ENCODE data around the gene MYO5B.

The MYO5B gene

DNA sequence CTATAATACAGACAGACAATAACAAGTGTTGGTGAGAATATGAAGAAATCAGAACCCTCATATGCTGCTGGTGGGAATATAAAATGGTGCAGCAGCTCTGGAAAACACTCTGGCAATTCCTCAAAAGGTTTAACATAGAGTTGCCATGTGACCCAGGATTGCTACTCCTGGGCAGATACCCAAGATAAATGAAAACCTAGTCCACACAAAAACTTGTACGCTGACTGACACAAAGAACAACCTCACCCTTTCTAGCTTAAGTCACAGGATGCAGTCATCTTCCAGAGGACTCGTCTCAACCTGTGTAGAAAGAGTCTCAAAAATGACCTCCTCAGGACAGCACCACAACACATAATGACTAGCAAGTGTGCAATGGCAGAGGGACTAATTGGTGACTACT lies 310.0 kb downstream of the MYO5B start:
- H3K36me3 ChIP-seq (ENCODE audit: control insufficient read depth, insufficient read depth, low read length): no peaks in the 10 kb centered on the region
- peaks cover 4% of the 10 kb centered on the region for H3K4me1 ChIP-seq (ENCODE audit: control insufficient read depth, insufficient read depth, low read length)
- H3K9me3 ChIP-seq (ENCODE audit: control insufficient read depth, insufficient read depth, low read depth, low read length): no peaks in the 10 kb centered on the region
- no peak overlapping the region for H3K4me3 ChIP-seq (ENCODE audit: low read depth, low read length)
- H3K27me3 ChIP-seq (ENCODE audit: control insufficient read depth, insufficient read depth, low read length): no peaks in the 10 kb centered on the region
- H3K9ac ChIP-seq (ENCODE audit: low read length): no peak overlapping the region
- no peak overlapping the region for H3K27ac ChIP-seq (ENCODE audit: low read depth, low read length)

DNA sequence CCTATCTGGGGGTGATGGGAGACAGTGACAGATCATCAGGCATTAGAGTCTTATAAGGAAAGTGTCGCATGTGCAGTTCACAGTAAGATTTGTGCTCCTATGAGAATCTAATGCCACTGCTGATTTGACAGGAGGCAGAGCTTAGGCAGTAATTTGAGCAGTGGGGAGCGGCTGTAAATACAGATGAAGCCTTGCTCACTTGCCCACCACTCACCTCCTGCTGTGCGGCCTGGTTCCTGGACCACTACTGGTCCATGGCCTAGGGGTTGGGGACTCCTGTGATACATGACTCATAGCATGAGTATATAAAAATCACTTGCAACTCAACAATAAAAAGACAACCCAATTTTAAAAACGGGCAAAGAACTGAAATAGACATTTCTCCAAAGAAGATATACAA lies 310.5 kb downstream of the MYO5B start:
- Histone ChIP-seq H3K27ac (ENCODE audit: low read depth, low read length) (no peak overlapping the region), H3K4me1 (ENCODE audit: control insufficient read depth, insufficient read depth, low read length) (no peaks in the 10 kb centered on the region), H3K9ac (ENCODE audit: low read length) (no peak overlapping the region), H3K9me3 (ENCODE audit: control insufficient read depth, insufficient read depth, low read depth, low read length) (no peaks in the 10 kb centered on the region), H3K4me3 (ENCODE audit: low read depth, low read length) (no peak overlapping the region), H3K27me3 (ENCODE audit: control insufficient read depth, insufficient read depth, low read length) (no peaks in the 10 kb centered on the region), H3K36me3 (ENCODE audit: control insufficient read depth, insufficient read depth, low read length) (no peaks in the 10 kb centered on the region)

DNA sequence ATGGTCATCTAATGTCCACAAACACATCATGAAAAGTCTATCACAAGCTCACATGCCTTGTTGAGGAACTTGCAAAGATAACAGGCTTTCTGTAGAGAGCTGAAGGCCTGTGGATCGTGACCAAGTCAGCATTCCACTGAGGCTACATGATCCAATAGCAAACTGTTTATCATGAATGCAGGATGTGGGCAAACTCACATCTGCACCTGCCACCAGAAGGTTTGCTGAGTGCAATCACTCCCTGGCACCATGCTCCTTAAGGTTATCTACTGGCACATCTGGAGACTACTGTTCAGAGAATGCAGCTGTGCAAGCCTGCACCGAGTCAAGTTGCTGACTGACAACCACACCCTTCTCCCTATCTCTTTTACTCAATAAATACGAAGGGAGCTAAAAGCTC lies 314.3 kb downstream of the MYO5B start:
- Histone ChIP-seq H3K4me1 (ENCODE audit: control insufficient read depth, insufficient read depth, low read length) (no peaks in the 10 kb centered on the region), H3K9ac (ENCODE audit: low read length) (no peak overlapping the region), H3K9me3 (ENCODE audit: control insufficient read depth, insufficient read depth, low read depth, low read length) (no peaks in the 10 kb centered on the region), H3K36me3 (ENCODE audit: control insufficient read depth, insufficient read depth, low read length) (no peaks in the 10 kb centered on the region), H3K27me3 (ENCODE audit: control insufficient read depth, insufficient read depth, low read length) (no peaks in the 10 kb centered on the region), H3K4me3 (ENCODE audit: low read depth, low read length) (no peak overlapping the region), H3K27ac (ENCODE audit: low read depth, low read length) (no peak overlapping the region)

DNA sequence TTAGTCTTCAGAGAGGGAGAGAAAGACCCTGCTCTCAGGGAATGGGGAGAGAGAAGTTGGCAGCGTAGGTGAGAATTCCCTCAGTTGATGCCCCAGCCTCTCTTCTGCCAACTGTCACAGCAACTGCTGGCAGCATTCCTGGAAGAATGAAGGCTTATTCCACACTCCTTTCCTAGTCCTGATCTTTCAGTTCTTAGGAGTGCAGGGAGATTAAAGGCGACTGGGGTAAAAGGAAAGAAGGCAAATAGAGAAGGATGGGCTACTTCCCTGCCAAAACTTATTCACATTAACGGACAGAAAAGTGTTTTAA lies 315.7 kb downstream of the MYO5B start:
- Histone ChIP-seq H3K4me1 (ENCODE audit: control insufficient read depth, insufficient read depth, low read length) (no peaks in the 10 kb centered on the region; the same call in 1 of the 2 replicates), H3K27me3 (ENCODE audit: control insufficient read depth, insufficient read depth, low read length) (no peaks in the 10 kb centered on the region), H3K9me3 (ENCODE audit: control insufficient read depth, insufficient read depth, low read depth, low read length) (no peaks in the 10 kb centered on the region), H3K4me3 (ENCODE audit: low read depth, low read length) (no peak overlapping the region), H3K27ac (ENCODE audit: low read depth, low read length) (no peak overlapping the region), H3K9ac (ENCODE audit: low read length) (no peak overlapping the region), H3K36me3 (ENCODE audit: control insufficient read depth, insufficient read depth, low read length) (no peaks in the 10 kb centered on the region)

DNA sequence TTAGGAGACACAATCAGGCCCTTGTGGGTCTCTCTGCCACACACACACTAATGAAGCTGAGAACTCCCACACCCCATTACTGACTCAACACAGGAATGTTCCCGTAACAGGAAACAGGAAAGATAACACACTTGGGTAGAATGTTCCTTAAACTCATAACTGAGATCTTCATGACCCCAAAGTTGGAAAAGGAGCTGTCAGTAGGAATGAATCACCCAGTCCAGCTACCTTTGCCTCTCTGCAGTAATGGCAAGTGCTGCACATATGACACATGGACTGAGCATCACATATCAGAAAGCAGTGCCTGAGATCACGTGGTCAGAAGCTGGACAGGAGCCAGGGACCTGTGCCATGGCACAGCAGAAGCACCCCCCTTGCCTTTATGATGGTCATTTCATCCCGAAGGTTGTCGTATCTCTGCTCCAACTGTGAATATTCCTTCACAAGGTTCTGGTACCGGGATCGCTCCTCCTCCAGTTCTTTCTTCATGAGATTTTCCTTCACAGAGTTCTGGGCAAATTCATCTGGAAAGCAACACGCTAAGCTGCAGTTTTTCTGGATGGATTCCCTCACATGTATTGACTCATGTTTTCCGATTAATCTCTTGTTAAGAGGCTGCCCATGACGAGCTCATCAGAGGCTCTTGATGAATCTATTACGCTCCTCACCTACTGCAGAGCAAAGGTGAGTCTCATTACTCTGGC lies 316.2 kb downstream of the MYO5B start:
- H3K4me1 ChIP-seq (ENCODE audit: control insufficient read depth, insufficient read depth, low read length): no peaks in the 10 kb centered on the region; the same call in 1 of the 2 replicates
- H3K27me3 ChIP-seq (ENCODE audit: control insufficient read depth, insufficient read depth, low read length): no peaks in the 10 kb centered on the region
- no peaks in the 10 kb centered on the region for H3K36me3 ChIP-seq (ENCODE audit: control insufficient read depth, insufficient read depth, low read length)
- no peak overlapping the region for H3K4me3 ChIP-seq (ENCODE audit: low read depth, low read length)
- H3K9ac ChIP-seq (ENCODE audit: low read length): no peak overlapping the region
- H3K9me3 ChIP-seq (ENCODE audit: control insufficient read depth, insufficient read depth, low read depth, low read length): no peaks in the 10 kb centered on the region
- H3K27ac ChIP-seq (ENCODE audit: low read depth, low read length): no peak overlapping the region

DNA sequence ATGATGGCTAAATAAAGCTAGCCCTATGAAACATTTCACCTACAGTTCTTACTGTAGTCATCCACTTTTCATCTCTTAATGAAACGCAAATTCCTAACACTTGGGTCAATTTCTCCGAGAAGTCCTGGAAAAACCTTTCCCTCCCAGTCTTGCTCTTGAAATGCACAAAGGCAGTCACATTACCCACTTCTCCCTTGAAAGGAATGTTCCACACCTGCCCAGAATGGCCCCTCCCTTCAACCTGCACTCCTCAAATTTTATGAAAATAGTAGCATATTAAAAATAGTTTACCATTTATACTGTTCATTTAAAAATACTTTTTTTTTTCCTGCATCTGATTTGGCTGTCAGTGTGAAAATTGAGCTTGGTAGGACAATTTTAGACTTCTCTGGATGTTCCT lies 316.9 kb downstream of the MYO5B start:
- H3K36me3 ChIP-seq (ENCODE audit: control insufficient read depth, insufficient read depth, low read length): no peaks in the 10 kb centered on the region
- no peak overlapping the region for H3K9ac ChIP-seq (ENCODE audit: low read length)
- no peaks in the 10 kb centered on the region for H3K9me3 ChIP-seq (ENCODE audit: control insufficient read depth, insufficient read depth, low read depth, low read length)
- no peak overlapping the region for H3K4me3 ChIP-seq (ENCODE audit: low read depth, low read length)
- H3K27me3 ChIP-seq (ENCODE audit: control insufficient read depth, insufficient read depth, low read length): no peaks in the 10 kb centered on the region
- H3K27ac ChIP-seq (ENCODE audit: low read depth, low read length): no peak overlapping the region
- H3K4me1 ChIP-seq (ENCODE audit: control insufficient read depth, insufficient read depth, low read length): no peaks in the 10 kb centered on the region; the same call in 1 of the 2 replicates

DNA sequence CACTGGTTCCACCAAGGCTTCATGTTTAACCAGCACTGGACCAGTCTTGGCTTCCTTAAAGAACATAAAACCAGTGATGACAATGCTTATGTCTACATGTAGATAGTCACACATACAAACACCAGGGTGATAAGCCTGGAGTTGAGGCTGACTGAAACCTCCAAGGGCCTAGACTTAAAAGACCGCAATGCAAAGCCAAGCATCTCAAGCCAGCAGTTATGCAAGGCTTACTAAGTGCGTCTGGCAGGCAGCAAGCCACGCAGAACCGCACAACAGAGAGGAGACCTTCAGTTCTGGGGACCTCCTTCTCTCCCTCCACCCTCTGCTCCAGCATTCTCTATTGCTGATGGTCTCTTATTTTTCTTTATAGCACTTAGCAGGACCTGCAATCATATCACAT lies 318.4 kb downstream of the MYO5B start:
- Histone ChIP-seq H3K36me3 (ENCODE audit: control insufficient read depth, insufficient read depth, low read length) (no peaks in the 10 kb centered on the region), H3K27ac (ENCODE audit: low read depth, low read length) (no peak overlapping the region)

DNA sequence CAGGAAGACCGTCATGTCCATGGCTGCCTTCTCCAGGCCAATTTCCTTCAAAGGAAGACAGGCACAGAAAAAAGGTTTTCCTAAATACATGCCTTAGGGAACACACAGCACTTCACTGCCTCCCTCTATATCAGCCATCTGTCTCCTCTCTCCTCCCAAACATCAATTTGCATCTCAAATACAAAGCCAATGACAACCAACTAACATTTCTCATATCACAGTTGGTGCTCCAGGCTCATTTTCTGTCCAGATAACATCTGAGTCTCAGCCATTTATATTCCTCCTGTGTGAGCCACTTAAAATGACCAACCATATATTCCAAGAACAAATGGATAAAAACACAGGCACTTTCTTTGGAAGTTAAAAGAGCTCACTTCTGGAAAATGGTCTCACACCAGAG lies 319.2 kb downstream of the MYO5B start:
- H3K4me1 ChIP-seq (ENCODE audit: control insufficient read depth, insufficient read depth, low read length): no peaks in the 10 kb centered on the region; the same call in 1 of the 2 replicates
- H3K4me3 ChIP-seq (ENCODE audit: low read depth, low read length): no peak overlapping the region
- H3K9ac ChIP-seq (ENCODE audit: low read length): no peak overlapping the region
- H3K27me3 ChIP-seq (ENCODE audit: control insufficient read depth, insufficient read depth, low read length): no peaks in the 10 kb centered on the region
- no peak overlapping the region for H3K27ac ChIP-seq (ENCODE audit: low read depth, low read length)
- no peaks in the 10 kb centered on the region for H3K9me3 ChIP-seq (ENCODE audit: control insufficient read depth, insufficient read depth, low read depth, low read length)
- no peaks in the 10 kb centered on the region for H3K36me3 ChIP-seq (ENCODE audit: control insufficient read depth, insufficient read depth, low read length)

More for the DNA sequence above, 318.4 kb downstream of the MYO5B start:
- Histone ChIP-seq H3K9me3 (ENCODE audit: control insufficient read depth, insufficient read depth, low read depth, low read length) (no peaks in the 10 kb centered on the region), H3K27me3 (ENCODE audit: control insufficient read depth, insufficient read depth, low read length) (no peaks in the 10 kb centered on the region), H3K9ac (ENCODE audit: low read length) (no peak overlapping the region), H3K4me3 (ENCODE audit: low read depth, low read length) (no peak overlapping the region), H3K4me1 (ENCODE audit: control insufficient read depth, insufficient read depth, low read length) (no peaks in the 10 kb centered on the region; the same call in 1 of the 2 replicates)

DNA sequence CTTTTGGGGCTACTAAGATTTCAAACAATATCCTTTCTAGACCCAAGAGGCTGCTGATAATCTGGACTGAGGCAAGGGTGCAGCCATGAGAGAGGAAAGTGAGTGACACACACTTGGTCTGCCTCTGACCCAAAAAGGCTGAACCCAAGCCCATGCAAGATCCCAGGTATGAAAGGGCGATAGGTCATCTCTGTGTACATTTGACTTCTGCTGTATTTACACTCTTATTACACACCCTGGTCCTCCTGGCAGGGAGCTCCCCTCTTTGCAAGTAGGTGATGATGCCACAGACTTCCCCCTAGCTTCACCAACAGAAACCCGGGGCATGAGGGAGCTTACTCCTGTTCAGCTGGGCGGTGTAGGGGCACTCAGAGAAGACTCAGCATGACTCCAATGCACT lies 319.8 kb downstream of the MYO5B start:
- Histone ChIP-seq H3K27ac (ENCODE audit: low read depth, low read length) (no peak overlapping the region), H3K36me3 (ENCODE audit: control insufficient read depth, insufficient read depth, low read length) (no peaks in the 10 kb centered on the region), H3K4me1 (ENCODE audit: control insufficient read depth, insufficient read depth, low read length) (no peaks in the 10 kb centered on the region; the same call in 1 of the 2 replicates), H3K9me3 (ENCODE audit: control insufficient read depth, insufficient read depth, low read depth, low read length) (no peaks in the 10 kb centered on the region), H3K9ac (ENCODE audit: low read length) (no peak overlapping the region), H3K4me3 (ENCODE audit: low read depth, low read length) (no peak overlapping the region), H3K27me3 (ENCODE audit: control insufficient read depth, insufficient read depth, low read length) (no peaks in the 10 kb centered on the region)

DNA sequence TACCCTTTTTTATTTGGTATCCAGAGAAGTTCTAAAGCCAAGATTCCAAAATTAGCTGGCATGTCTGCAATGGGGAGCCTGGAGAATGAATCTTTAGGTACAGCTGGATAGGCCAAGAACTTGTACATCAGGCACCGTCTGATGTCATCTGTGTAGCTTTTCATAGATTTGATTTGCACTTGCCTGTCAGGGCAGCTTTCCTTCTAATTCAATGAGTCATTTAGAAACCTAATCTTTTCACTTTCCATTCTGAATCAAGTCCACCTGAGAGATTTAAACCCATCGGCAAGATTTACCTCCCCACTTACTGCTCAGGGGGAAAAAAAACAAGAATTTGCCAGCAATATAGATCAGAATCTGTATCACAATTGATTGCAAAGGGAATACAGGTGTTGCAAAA lies 320.7 kb downstream of the MYO5B start:
- Histone ChIP-seq H3K36me3 (ENCODE audit: control insufficient read depth, insufficient read depth, low read length) (no peaks in the 10 kb centered on the region), H3K4me3 (ENCODE audit: low read depth, low read length) (no peak overlapping the region), H3K9me3 (ENCODE audit: control insufficient read depth, insufficient read depth, low read depth, low read length) (no peaks in the 10 kb centered on the region), H3K27me3 (ENCODE audit: control insufficient read depth, insufficient read depth, low read length) (no peaks in the 10 kb centered on the region), H3K4me1 (ENCODE audit: control insufficient read depth, insufficient read depth, low read length) (no peaks in the 10 kb centered on the region; the same call in 1 of the 2 replicates), H3K9ac (ENCODE audit: low read length) (no peak overlapping the region), H3K27ac (ENCODE audit: low read depth, low read length) (no peak overlapping the region)

DNA sequence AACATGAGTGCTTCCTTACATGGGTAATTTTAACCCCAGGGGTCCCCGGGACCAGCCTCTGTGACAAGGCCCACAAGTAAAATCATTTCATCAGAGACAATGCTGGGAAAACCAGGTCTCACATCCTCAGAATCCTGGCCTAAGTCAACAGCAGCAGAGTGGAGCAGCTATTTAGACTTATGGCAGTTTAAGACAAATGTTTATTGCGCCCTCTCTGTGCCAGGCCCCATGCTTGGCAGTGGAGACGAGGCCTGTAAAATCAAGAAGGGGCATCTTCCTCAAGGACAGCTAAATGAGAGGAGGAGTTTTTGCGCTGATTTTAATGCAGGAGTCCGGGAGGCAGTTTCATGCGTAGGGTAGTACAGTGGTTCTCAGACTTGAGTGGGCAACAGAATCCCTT lies 325.6 kb downstream of the MYO5B start:
- H3K9ac ChIP-seq (ENCODE audit: low read length): no peak overlapping the region
- H3K27ac ChIP-seq (ENCODE audit: low read depth, low read length): no peak overlapping the region
- no peaks in the 10 kb centered on the region for H3K36me3 ChIP-seq (ENCODE audit: control insufficient read depth, insufficient read depth, low read length)
- no peaks in the 10 kb centered on the region for H3K4me1 ChIP-seq (ENCODE audit: control insufficient read depth, insufficient read depth, low read length)
- H3K4me3 ChIP-seq (ENCODE audit: low read depth, low read length): no peak overlapping the region
- H3K9me3 ChIP-seq (ENCODE audit: control insufficient read depth, insufficient read depth, low read depth, low read length): no peaks in the 10 kb centered on the region
- no peaks in the 10 kb centered on the region for H3K27me3 ChIP-seq (ENCODE audit: control insufficient read depth, insufficient read depth, low read length)

Data from HUES6 (cell line).